22Rv1 (cell line): ENCODE data around the gene GPR132.

Experiments
- H3K27ac ChIP-seq: fragments of 450-650 bp; 2 replicates; pipeline ENCODE4 v1.5.1; 2017
- CTCF ChIP-seq: fragments of 450-650 bp; IDR thresholded peaks from 2 replicates; pipeline ENCODE4 v1.5.1; 2017; ENCODE audit warnings: mild to moderate bottlenecking
- ZFX ChIP-seq: fragments of 450-650 bp; IDR thresholded peaks from 2 replicates; pipeline ENCODE4 v1.6.1; 2017; ENCODE audit warnings: antibody characterized with exemption, borderline replicate concordance

The GPR132 gene

GRCh38 chr14:105030836-105031396 lies 34.3 kb downstream of the GPR132 start:
- TF ChIP-seq CTCF (no peak), ZFX (no peak)
- no peak overlapping the region for H3K27ac ChIP-seq

- TF ChIP-seq ZFX (no peak), CTCF (no peak)
Observed at GRCh38 chr14:105030194-105030593, 35.0 kb downstream of the GPR132 start.

GRCh38 chr14:105029402-105029801 lies 35.8 kb downstream of the GPR132 start:
- H3K27ac ChIP-seq, result no peak overlapping the region
- TF ChIP-seq CTCF, result no peak
- TF ChIP-seq ZFX, result no peak

More at GRCh38 chr14:105030194-105030593, 35.0 kb downstream of the GPR132 start:
- H3K27ac ChIP-seq, result no peak overlapping the region

- peak overlapping the region; percentile 82 for H3K27ac ChIP-seq
- TF ChIP-seq ZFX (no peak), CTCF (no peak)
Observed at GRCh38 chr14:105028251-105028927, 36.8 kb downstream of the GPR132 start.

GRCh38 chr14:105027718-105028117 lies 37.5 kb downstream of the GPR132 start:
- H3K27ac ChIP-seq, result peak overlapping the region; percentile 82

GRCh38 chr14:105026802-105027563 lies 38.2 kb downstream of the GPR132 start:
- H3K27ac ChIP-seq, result peak overlapping the region; percentile 82
- TF ChIP-seq ZFX (no peak), CTCF (no peak)

- no peak for TF ChIP-seq CTCF
- no peak for TF ChIP-seq ZFX
- peak overlapping the region; percentile 82 for H3K27ac ChIP-seq
Observed at GRCh38 chr14:105026033-105026785, 39.0 kb downstream of the GPR132 start.
